ENCODE measurements around the gene IFT122. TPM values are rescaled to one million over a fixed set of nuclear protein-coding genes. Genes with fewer than 3 reads are reported as not detected.

The IFT122 gene
- total and polyA plus RNA-seq, 2 of the 4 experiments (the other 2 are of a cell fraction) = 16.8 to 28.0 TPM

GRCh38 chr3:129474984-129475804 lies 35.2 kb downstream of the IFT122 start:
- no peak overlapping the region for H3K4me2 ChIP-seq (ENCODE audit: low read depth, low read length)
- no peak for TF ChIP-seq FOS (IDR thresholded peaks at IDR 0.05; ENCODE audit: low read depth, low read length)
- TF ChIP-seq CEBPB (IDR thresholded peaks at IDR 0.05; ENCODE audit: low read depth, low read length) = no peak
- TF ChIP-seq USF2 (IDR thresholded peaks at IDR 0.05; ENCODE audit: low read depth, low read length) = no peak
- no peak for TF ChIP-seq BHLHE40 (IDR thresholded peaks at IDR 0.05; ENCODE audit: low read depth, low read length)
- TF ChIP-seq SMC3 (IDR thresholded peaks at IDR 0.05; ENCODE audit: low read depth, low read length) = no peak
- TF ChIP-seq POLR2A (IDR thresholded peaks at IDR 0.05; ENCODE audit: low read depth, low read length) = no peak
- no peak for TF ChIP-seq RCOR1 (IDR thresholded peaks at IDR 0.05; ENCODE audit: insufficient replicate concordance, low read length)
- TF ChIP-seq CTCF (conservative IDR thresholded peaks at IDR 0.05; ENCODE audit: low read depth, low read length) = no peak
- TF ChIP-seq CHD1 (IDR thresholded peaks at IDR 0.05; ENCODE audit: low read depth, low read length) = no peak
- TF ChIP-seq MXI1 (IDR thresholded peaks at IDR 0.05; ENCODE audit: borderline replicate concordance, low read depth, low read length) = no peak
- no peak for TF ChIP-seq NFE2L2 (IDR thresholded peaks at IDR 0.05; ENCODE audit: low read depth, low read length)
- TF ChIP-seq MAZ (IDR thresholded peaks at IDR 0.05; ENCODE audit: borderline replicate concordance, low read depth, low read length) = no peak
- TF ChIP-seq RFX5 (IDR thresholded peaks at IDR 0.05; ENCODE audit: low read depth, low read length) = no peak
- no peak for TF ChIP-seq RAD21 (IDR thresholded peaks at IDR 0.05; ENCODE audit: low read length)
- dilution Hi-C loops (cut with HindIII; ENCODE audit: low sequenced_read_pairs, unreplicated experiment) (no loop called here), in situ Hi-C loops (cut with MboI; ENCODE audit: low sequenced_read_pairs) (no loop called here), intact Hi-C loops (cut with micrococcal nuclease) (no loop called here)
- no peak overlapping the region for H2BK5ac ChIP-seq (ENCODE audit: low read depth, low read length, poor library complexity, severe bottlenecking)
- peaks cover 0 to 8% of the 10 kb centered on the region in 2 experiments; a peak in 1 of 4 replicates for H3K79me1 ChIP-seq (ENCODE audit: low read depth in 1 of 2, low read length in 2 of 2)
- no peak overlapping the region for H3K23ac ChIP-seq (ENCODE audit: low read depth, low read length)
- H3K36me3 ChIP-seq (ENCODE audit: control insufficient read depth, insufficient read depth, low read length) = peaks cover 15% of the 10 kb centered on the region; the same call in 1 of the 2 replicates
- peaks cover 17% of the 10 kb centered on the region for H3K9me1 ChIP-seq (ENCODE audit: insufficient read depth, low read length)
- no TSS peak for BruUV-seq (replicated peaks)
- H2BK120ac ChIP-seq (ENCODE audit: low read depth, low read length) = no peak overlapping the region
- ChIA-PET POLR2A (ENCODE audit: unreplicated experiment) (no interaction called here), CTCF (interaction anchor here (1.2 kb wide), 1 partner anchor 151 kb away, joined by 3 read pairs; no protein-coding TSS in a partner anchor)
- no peaks in the 10 kb centered on the region for H3K9me3 ChIP-seq (ENCODE audit: control insufficient read depth, insufficient read depth, low read length)
- no peak overlapping the region for H4K5ac ChIP-seq (ENCODE audit: low read depth, low read length)
- no peak overlapping the region for H3K18ac ChIP-seq (ENCODE audit: low read depth, low read length)
- H4K8ac ChIP-seq (ENCODE audit: low read depth in 2 of 2, low read length in 2 of 2) = no peak overlapping the region
- no peak overlapping the region for H3K27ac ChIP-seq (ENCODE audit: insufficient read depth, low read length)
- no peak overlapping the region for H2AFZ ChIP-seq (replicated peaks; ENCODE audit: low read length, poor library complexity)
- H3K9ac ChIP-seq (ENCODE audit: low read depth, low read length) = no peak overlapping the region
- no peak overlapping the region for H3K4ac ChIP-seq (ENCODE audit: low read depth, low read length)
- H3K14ac ChIP-seq (replicated peaks; ENCODE audit: low read depth, low read length) = peak overlapping the region; percentile 40; the same call in 1 of the 2 replicates
- no peak overlapping the region for H3K4me3 ChIP-seq (ENCODE audit: insufficient read depth, low read depth, low read length)
- H3K56ac ChIP-seq (ENCODE audit: extremely low read depth, insufficient read depth, low read length) = no peak overlapping the region
- H2AK9ac ChIP-seq (replicated peaks; ENCODE audit: low read depth, low read length, poor library complexity) = no peak overlapping the region
- H3K27me3 ChIP-seq (ENCODE audit: control insufficient read depth, insufficient read depth, low read length) = no peaks in the 10 kb centered on the region
- H4K20me1 ChIP-seq (ENCODE audit: insufficient read depth, low read length) = no peaks in the 10 kb centered on the region
- no peak overlapping the region for H4K91ac ChIP-seq (ENCODE audit: insufficient read depth, low read depth, low read length)
- H2BK15ac ChIP-seq (ENCODE audit: low read depth, low read length) = no peak overlapping the region
- H3K4me1 ChIP-seq (ENCODE audit: control insufficient read depth, insufficient read depth, low read length) = peaks cover 2% of the 10 kb centered on the region; the same call in 1 of the 2 replicates
- ATAC-seq (ENCODE audit: low read depth) (no peak), DNase-seq (peak; percentile 8)
- H2AK5ac ChIP-seq (ENCODE audit: low read depth, low read length) = no peak overlapping the region
- 100% methylated on average over 2 of the region's 10 CpGs; no CpG with 5 or more reads in 1 of the 2 experiments for WGBS, 2 experiments (ENCODE audit: extremely low coverage in 2 of 2, insufficient read length in 1 of 2)
- no peak overlapping the region for H2BK20ac ChIP-seq (ENCODE audit: low read depth, low read length)

All from IMR-90 (cell line).